ENCODE results near the gene HSFX4.
"Not testable (repeated sequence)": the region's sequence is repeated elsewhere in the genome, so short reads cannot be mapped to it uniquely, and the experiment has no call there.

Gene HSFX4

DNA sequence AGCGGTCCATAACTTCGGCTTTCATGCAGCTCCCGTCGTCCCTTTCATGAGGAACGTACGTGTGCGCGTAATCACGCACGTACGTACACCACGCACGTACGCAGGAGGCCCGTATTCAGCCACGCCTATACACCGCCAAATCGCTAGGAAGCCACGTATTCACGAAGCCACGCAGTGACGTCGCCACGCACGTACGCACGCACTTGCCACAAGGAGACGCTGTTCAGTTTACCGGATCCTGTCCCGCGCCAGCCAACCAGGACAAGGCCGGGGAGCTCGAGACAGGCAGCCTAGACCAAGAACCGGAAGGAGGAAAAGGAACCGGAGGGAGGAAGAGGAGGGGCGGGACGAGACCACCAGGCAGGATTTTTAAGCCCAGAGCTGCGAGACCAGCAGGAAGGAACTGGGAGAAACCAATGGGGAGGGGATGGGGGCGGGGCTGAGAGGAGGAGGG lies 9.1 kb downstream of the HSFX4 start, which contains the start of gene EOLA2:
EOLA2 (minus strand) TSS at position 65 of the 454 bp plus-strand sequence. CDS start 4,617 bp downstream, outside the sequence.
- WGBS, 2 experiments (ENCODE audit: insufficient coverage in 2 of 2) = 0% methylated on average over 11 to 23 of the region's 39 CpGs
- peak within 1 kb of the TSS; percentile 62 for H3K4me3 ChIP-seq (ENCODE audit: extremely low read depth, insufficient read depth, low read length, poor library complexity, severe bottlenecking)
- H3K27ac ChIP-seq (ENCODE audit: low read depth, low read length, severe bottlenecking) = peak within 1 kb of the TSS; percentile 97
- H3K4me1 ChIP-seq (ENCODE audit: control insufficient read depth, insufficient read depth, low read length, poor library complexity, severe bottlenecking) = no peaks in the 10 kb centered on the region
- H3K9me3 ChIP-seq (ENCODE audit: control insufficient read depth, low read length) = no peaks in the 10 kb centered on the region
- no peaks in the 10 kb centered on the region for H3K36me3 ChIP-seq (ENCODE audit: control insufficient read depth, insufficient read depth, low read length)

GRCh38 chrX:149938881-149939654 lies 9.7 kb downstream of the HSFX4 start:
- H3K36me3 ChIP-seq (ENCODE audit: control insufficient read depth, insufficient read depth, low read length) = no peaks in the 10 kb centered on the region
- H3K4me1 ChIP-seq (ENCODE audit: control insufficient read depth, insufficient read depth, low read length, poor library complexity, severe bottlenecking) = no peaks in the 10 kb centered on the region
- H3K9me3 ChIP-seq (ENCODE audit: control insufficient read depth, low read length) = no peaks in the 10 kb centered on the region
- peak overlapping the region; percentile 97 for H3K27ac ChIP-seq (ENCODE audit: low read depth, low read length, severe bottlenecking)
- peak overlapping the region; percentile 62 for H3K4me3 ChIP-seq (ENCODE audit: extremely low read depth, insufficient read depth, low read length, poor library complexity, severe bottlenecking)
- 0% methylated on average over 3 of the region's 50 CpGs; no CpG with 5 or more reads in 1 of the 2 experiments for WGBS, 2 experiments (ENCODE audit: insufficient coverage in 2 of 2)

DNA sequence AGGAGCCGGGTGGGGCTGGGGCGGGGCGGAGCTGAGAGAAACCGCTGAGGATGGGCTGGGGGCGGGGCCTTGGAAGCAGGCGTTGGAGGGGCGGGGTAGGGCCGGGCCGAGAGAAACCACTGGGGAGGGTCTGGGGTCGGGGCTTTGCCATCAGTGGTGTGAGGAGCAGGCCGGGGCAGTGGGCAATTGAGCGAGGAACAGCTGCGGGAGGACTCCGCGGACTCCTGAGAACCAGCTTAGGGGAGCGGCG lies 10.2 kb downstream of the HSFX4 start:
- Histone ChIP-seq H3K4me1 (ENCODE audit: control insufficient read depth, insufficient read depth, low read length, poor library complexity, severe bottlenecking) (no peaks in the 10 kb centered on the region), H3K27ac (ENCODE audit: low read depth, low read length, severe bottlenecking) (peak overlapping the region; percentile 94), H3K4me3 (ENCODE audit: extremely low read depth, insufficient read depth, low read length, poor library complexity, severe bottlenecking) (peak overlapping the region; percentile 46), H3K36me3 (ENCODE audit: control insufficient read depth, insufficient read depth, low read length) (no peaks in the 10 kb centered on the region), H3K9me3 (ENCODE audit: control insufficient read depth, low read length) (no peaks in the 10 kb centered on the region)
- WGBS, 2 experiments (ENCODE audit: insufficient coverage in 2 of 2) = 0% methylated on average over 2 to 3 of the region's 17 CpGs

DNA sequence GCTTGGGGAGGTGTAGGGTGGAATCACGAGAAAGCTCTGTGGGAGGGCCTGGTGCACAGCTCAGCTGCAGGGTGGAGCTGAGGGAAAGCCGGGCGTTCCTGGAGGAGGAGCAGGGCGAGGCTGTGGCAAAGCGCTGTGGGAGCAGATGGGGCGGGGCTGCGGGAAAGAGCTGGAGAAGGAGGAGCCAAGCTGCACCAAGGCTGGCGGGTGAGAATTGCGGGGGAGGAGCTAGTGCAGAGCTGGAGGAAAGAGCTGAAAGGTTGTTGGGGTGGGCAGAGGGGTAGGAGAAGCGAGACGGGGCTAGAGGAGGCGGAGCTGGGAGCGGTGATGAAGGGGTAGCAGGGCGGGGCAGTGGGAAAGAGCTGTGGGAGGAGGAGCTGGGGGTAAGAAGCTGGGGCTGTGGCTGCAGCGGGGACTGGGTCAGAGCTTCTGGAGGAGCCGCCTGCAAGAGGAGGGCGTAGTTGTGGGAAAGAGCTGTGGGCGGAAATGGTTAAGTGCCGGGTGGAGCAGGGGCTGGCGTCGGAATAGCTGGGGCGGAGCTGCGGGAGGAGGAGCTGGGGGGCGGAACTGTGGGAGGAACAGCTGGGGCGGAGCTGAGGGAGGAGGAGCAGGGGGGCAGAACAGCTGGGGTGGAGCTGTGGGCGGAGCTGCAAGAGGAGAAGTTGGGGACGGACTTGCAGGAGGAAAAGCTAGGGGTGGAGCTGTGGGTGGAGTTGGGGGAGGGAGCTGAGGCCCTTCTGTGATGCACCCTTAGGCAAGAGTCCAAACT lies 10.7 kb downstream of the HSFX4 start:
- Histone ChIP-seq H3K9me3 (ENCODE audit: control insufficient read depth, low read length) (no peaks in the 10 kb centered on the region), H3K36me3 (ENCODE audit: control insufficient read depth, insufficient read depth, low read length) (no peaks in the 10 kb centered on the region), H3K4me3 (ENCODE audit: extremely low read depth, insufficient read depth, low read length, poor library complexity, severe bottlenecking) (peak overlapping the region; percentile 46), H3K27ac (ENCODE audit: low read depth, low read length, severe bottlenecking) (peak overlapping the region; percentile 94), H3K4me1 (ENCODE audit: control insufficient read depth, insufficient read depth, low read length, poor library complexity, severe bottlenecking) (no peaks in the 10 kb centered on the region)
- 0% methylated on average over 7 to 11 of the region's 27 CpGs for WGBS, 2 experiments (ENCODE audit: insufficient coverage in 2 of 2)

DNA sequence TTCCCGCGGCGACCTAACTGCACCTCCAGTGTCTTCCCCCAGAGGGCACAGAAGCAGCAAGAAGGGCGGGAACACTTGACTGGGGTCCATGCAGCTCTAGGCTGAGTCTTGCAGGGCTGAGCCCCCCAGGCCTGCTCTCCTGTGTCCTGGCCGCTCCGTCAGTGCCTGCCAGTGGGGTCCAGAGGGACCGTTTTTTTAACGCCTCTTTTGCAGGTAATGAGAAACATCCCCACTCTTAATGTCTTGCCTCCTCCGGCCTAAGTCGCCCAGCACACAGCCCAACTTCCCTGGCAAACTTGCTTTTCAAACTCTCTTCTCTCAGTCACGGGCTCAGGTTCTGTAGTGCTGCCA lies 11.3 kb downstream of the HSFX4 start:
- not testable (repeated sequence) for H3K36me3 ChIP-seq (ENCODE audit: control insufficient read depth, insufficient read depth, low read length); H3K4me1 ChIP-seq (ENCODE audit: control insufficient read depth, insufficient read depth, low read length, poor library complexity, severe bottlenecking); H3K9me3 ChIP-seq (ENCODE audit: control insufficient read depth, low read length); H3K4me3 ChIP-seq (ENCODE audit: extremely low read depth, insufficient read depth, low read length, poor library complexity, severe bottlenecking); H3K27ac ChIP-seq (ENCODE audit: low read depth, low read length, severe bottlenecking)
- 4 to 10% methylated on average over 4 to 6 of the region's 11 CpGs for WGBS, 2 experiments (ENCODE audit: insufficient coverage in 2 of 2)

DNA sequence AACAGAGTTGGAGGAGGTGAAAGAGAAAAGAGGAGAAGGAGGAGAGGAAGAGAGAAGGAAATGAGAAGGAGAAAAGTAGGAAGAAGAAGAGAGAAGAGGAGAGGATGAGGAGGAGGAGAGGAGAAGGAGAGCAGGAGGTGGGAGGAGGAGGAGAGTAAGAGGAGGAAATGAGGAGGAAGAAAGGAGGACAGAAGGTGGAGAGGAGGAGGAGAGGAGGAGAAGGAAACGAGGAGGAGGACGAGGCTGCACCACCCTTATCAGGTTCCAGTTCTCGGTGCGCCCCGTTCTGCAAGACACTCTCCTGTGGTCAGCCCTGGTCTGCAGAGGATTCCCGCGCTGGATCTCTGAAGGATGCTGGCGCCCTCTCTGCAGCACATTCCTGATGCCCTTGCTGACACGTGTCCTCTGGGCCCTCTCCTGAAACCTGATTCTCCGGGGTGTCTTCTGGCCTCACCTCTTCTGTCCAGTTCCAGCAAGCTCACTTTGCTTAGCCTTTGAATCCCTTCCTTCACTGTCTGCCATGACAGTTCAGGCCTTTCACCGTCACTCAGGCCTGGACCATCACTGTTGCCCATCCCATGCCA lies 15.8 kb downstream of the HSFX4 start:
- not testable (repeated sequence) for H3K9me3 ChIP-seq (ENCODE audit: control insufficient read depth, low read length); H3K4me1 ChIP-seq (ENCODE audit: control insufficient read depth, insufficient read depth, low read length, poor library complexity, severe bottlenecking); H3K4me3 ChIP-seq (ENCODE audit: extremely low read depth, insufficient read depth, low read length, poor library complexity, severe bottlenecking); H3K27ac ChIP-seq (ENCODE audit: low read depth, low read length, severe bottlenecking)
- peaks cover 19% of the 10 kb centered on the region for H3K36me3 ChIP-seq (ENCODE audit: control insufficient read depth, insufficient read depth, low read length)
- 97 to 100% methylated on average over 1 to 6 of the region's 11 CpGs for WGBS, 2 experiments (ENCODE audit: insufficient coverage in 2 of 2)

GRCh38 chrX:149945820-149946219 lies 16.4 kb downstream of the HSFX4 start:
- not testable (repeated sequence) for H3K27ac ChIP-seq (ENCODE audit: low read depth, low read length, severe bottlenecking); H3K4me3 ChIP-seq (ENCODE audit: extremely low read depth, insufficient read depth, low read length, poor library complexity, severe bottlenecking); H3K4me1 ChIP-seq (ENCODE audit: control insufficient read depth, insufficient read depth, low read length, poor library complexity, severe bottlenecking); H3K9me3 ChIP-seq (ENCODE audit: control insufficient read depth, low read length)
- WGBS, 2 experiments (ENCODE audit: insufficient coverage in 2 of 2) = no CpG with 5 or more reads among the region's 9 CpGs
- H3K36me3 ChIP-seq (ENCODE audit: control insufficient read depth, insufficient read depth, low read length) = peaks cover 19% of the 10 kb centered on the region

DNA sequence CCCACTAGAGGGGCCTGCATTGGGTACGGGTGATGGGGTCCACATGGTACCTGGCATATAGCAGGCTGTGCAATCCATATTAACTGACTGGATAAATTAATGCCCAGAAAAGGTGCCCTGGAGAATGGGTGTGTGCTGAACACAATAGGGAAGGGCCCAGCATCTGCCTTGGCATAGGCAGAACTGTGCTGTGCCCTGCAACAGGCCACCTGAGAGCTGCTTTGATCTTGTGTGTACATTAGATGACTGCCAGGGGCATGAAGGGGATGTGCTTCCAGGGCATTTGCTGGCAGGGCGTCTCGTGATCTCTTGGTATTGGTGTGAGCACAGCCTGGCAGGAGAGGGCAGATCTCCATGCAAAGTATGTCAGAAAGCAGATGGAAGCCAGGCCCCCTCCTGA lies 17.6 kb downstream of the HSFX4 start:
- WGBS, 2 experiments (ENCODE audit: insufficient coverage in 2 of 2) = no CpG with 5 or more reads among the region's 3 CpGs
- H3K4me1 ChIP-seq (ENCODE audit: control insufficient read depth, insufficient read depth, low read length, poor library complexity, severe bottlenecking); H3K27ac ChIP-seq (ENCODE audit: low read depth, low read length, severe bottlenecking); H3K4me3 ChIP-seq (ENCODE audit: extremely low read depth, insufficient read depth, low read length, poor library complexity, severe bottlenecking); H3K9me3 ChIP-seq (ENCODE audit: control insufficient read depth, low read length): not testable (repeated sequence)
- H3K36me3 ChIP-seq (ENCODE audit: control insufficient read depth, insufficient read depth, low read length) = peaks cover 19% of the 10 kb centered on the region

GRCh38 chrX:149948016-149948415 lies 18.6 kb downstream of the HSFX4 start:
- no peak overlapping the region for H3K4me3 ChIP-seq (ENCODE audit: extremely low read depth, insufficient read depth, low read length, poor library complexity, severe bottlenecking)
- H3K4me1 ChIP-seq (ENCODE audit: control insufficient read depth, insufficient read depth, low read length, poor library complexity, severe bottlenecking) = peaks cover 6% of the 10 kb centered on the region
- peaks cover 19% of the 10 kb centered on the region for H3K36me3 ChIP-seq (ENCODE audit: control insufficient read depth, insufficient read depth, low read length)
- no peak overlapping the region for H3K27ac ChIP-seq (ENCODE audit: low read depth, low read length, severe bottlenecking)
- no peaks in the 10 kb centered on the region for H3K9me3 ChIP-seq (ENCODE audit: control insufficient read depth, low read length)
- WGBS, 2 experiments (ENCODE audit: insufficient coverage in 2 of 2) = 60% methylated on average over 2 of the region's 3 CpGs; no CpG with 5 or more reads in 1 of the 2 experiments

GRCh38 chrX:149949743-149950436 lies 20.5 kb downstream of the HSFX4 start:
- Histone ChIP-seq H3K36me3 (ENCODE audit: control insufficient read depth, insufficient read depth, low read length) (peaks cover 22% of the 10 kb centered on the region), H3K4me3 (ENCODE audit: extremely low read depth, insufficient read depth, low read length, poor library complexity, severe bottlenecking) (no peak overlapping the region), H3K4me1 (ENCODE audit: control insufficient read depth, insufficient read depth, low read length, poor library complexity, severe bottlenecking) (peaks cover 6% of the 10 kb centered on the region), H3K9me3 (ENCODE audit: control insufficient read depth, low read length) (no peaks in the 10 kb centered on the region), H3K27ac (ENCODE audit: low read depth, low read length, severe bottlenecking) (peak overlapping the region; percentile 29)
- WGBS, 2 experiments (ENCODE audit: insufficient coverage in 2 of 2) = 79 to 100% methylated on average over 1 to 4 of the region's 6 CpGs

All from mesodermal cell (in vitro differentiated cells).